NOMO-1 (cell line): ENCODE results near the gene CASP12.
"Not testable (repeated sequence)": the region's sequence is repeated elsewhere in the genome, so short reads cannot be mapped to it uniquely, and the experiment has no call there.

Experiments
- DNase-seq, 2 experiments: peaks; one replicate each; lab custom pipeline; 2025; ENCODE audit not compliant: unreplicated experiment in 2 of 2; lab: John Stamatoyannopoulos, UW

CASP12 gene

GRCh38 chr11:104897891-104898684 is at the start of gene CASP12:
Gene CASP12 (minus strand): TSS chr11:104898460.
- DNase-seq = no peak

DNA sequence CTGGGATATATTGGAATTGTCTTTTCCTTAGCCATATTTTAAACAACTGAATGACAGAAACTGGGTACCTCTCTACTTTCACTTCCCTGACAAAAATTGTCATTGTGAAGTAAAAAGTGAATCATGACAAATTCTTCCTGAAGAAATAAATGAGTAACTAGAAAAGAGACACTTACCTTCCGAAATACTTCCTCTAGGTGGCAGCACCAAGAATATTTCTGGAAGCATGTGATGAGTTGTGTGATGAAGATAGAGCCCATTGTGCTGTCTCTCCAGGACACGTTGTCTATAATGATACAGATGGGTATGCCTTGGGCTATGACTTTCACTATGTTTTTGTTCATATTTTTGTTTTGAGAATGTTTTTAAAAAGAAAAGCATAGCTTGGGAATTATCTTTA is 48.6 kb upstream of the CASP12 start:
- DNase-seq = peak; percentile 23 to 60

DNA sequence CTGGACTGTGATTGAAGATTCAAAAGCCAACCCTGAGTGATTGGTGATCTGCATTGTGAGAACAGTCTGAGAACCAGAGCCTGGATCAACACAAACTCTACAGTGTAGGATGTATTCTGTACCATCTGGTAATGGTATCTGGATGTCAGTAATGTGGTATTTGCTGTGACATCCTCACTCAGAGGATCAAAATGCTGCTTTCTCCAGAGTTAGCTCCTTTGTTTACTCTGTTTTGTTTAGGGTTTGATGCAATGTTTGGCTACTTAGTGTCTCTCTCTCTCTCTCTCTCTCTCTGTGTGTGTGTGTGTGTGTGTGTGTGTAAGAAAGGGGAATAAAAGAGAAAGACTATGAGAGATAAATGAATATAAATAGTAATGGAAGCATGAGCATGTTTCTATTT is 45.8 kb upstream of the CASP12 start:
- DNase-seq = no peak

DNA sequence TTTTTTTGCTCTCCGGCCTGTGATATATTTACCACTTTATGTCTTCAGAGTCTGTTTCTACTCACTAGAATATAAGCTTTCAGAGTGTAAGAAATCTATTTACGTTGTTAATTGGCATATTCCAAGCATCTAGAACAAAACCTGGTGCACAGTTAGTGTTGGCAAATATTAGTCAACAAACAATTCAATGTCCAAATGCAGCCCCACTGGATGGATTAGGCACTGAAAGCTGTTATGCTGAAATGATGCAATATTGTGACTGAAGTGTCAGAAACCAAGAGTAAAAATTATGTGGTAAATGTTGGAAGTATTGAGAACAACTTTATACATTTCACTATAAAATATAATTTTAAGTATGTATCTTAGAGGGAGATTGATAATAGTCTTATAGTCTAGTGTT is 45.3 kb upstream of the CASP12 start:
- no peak for DNase-seq

DNA sequence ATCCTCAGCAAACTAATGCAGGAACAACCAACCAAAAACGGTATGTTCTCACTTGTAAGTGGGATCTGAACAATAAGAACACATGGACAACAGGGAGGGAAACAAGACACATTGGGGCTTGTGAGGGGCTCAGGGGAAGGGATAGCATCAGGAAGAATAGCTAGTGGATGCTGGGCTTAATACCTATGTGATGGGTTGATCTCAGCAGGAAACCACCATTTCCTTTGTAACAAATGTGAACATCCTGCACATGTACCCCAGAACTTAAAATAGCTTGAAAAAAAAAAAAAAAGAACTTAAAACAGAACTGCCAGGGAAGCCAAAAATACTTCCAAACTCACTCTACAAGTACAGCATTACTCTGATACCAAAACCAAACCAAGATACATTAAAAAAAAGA is 36.3 kb upstream of the CASP12 start:
- DNase-seq = no peak

DNA sequence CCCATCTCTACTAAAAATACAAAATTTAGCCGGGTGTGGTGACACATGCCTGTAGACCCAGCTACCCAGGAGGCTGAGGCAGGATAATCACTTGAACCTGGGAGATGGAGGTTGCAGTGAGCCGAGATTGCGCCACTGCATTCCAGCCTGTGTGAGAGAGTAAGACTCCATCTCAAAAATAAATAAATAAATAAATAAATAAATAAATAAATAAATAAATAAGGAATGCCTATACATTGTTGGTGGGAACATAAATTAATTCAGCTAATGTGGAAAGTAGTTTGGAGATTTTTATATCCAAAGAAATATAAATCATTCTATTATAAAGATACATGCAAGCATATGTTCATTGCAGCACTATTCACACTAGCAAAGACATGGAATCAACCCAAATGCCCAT is 35.8 kb upstream of the CASP12 start:
- not testable (repeated sequence) for DNase-seq

DNA sequence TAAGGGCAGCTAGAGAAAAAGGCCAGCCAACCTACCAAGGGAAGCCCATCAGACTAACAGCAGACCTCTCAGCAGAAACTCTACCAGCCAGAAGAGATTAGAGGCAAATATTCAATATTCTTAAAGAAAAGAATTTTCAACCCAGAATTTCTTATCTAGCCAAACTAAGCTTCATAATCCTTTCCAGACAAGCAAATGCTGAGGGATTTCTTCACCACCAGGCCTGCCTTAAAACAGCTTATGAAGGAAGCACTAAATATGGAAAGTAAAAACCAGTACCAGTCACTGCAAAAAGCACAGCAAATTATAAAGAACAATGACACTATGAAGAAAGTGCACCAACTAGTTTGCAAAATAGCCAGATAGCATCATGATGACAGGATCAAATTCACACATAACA is 30.6 kb upstream of the CASP12 start:
- no peak for DNase-seq

- no peak for DNase-seq
Measured at GRCh38 chr11:104926771-104927611, 28.7 kb upstream of the CASP12 start.

GRCh38 chr11:104925850-104926249 is 27.6 kb upstream of the CASP12 start:
- DNase-seq = no peak

DNA sequence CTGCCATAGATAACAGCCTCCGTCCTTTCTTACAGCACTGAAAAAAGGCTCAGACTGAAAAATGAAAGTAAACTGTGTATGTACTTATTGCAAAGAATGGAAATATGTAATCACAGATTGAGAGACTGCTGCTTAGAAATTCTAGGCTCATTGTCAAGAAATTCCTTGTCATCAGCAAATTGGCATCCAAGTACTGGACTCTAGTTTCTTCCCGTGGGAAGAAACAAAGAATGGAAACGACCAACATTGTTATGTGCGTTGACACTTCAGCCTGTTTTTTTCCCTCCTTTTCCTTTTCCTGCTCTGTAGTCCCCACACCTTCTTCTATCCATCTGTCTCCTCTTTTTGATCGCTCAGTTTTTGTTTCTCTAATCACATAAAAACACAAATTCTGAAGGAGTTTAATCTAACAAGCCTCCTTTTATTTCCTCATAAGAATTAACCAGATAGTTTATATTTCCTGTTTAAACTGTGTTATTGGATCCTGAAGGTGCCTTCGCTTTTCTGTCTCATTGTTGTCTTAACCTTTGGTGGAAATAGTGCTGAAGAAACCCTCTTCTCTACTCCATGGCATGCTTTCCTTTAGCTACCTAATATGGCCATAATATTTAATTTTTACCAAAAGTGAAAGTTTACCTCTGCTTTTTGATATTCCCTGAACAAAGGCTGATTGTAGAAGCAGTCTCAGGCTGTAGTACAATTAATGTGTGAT is 20.0 kb upstream of the CASP12 start:
- DNase-seq = peak in 1 of 2 experiments; percentile 25

GRCh38 chr11:104917271-104918112 is 19.2 kb upstream of the CASP12 start:
- no peak for DNase-seq

- DNase-seq = no peak
Measured at GRCh38 chr11:104916442-104916841, 18.2 kb upstream of the CASP12 start.

GRCh38 chr11:104912102-104912501 is 13.8 kb upstream of the CASP12 start:
- DNase-seq = no peak

DNA sequence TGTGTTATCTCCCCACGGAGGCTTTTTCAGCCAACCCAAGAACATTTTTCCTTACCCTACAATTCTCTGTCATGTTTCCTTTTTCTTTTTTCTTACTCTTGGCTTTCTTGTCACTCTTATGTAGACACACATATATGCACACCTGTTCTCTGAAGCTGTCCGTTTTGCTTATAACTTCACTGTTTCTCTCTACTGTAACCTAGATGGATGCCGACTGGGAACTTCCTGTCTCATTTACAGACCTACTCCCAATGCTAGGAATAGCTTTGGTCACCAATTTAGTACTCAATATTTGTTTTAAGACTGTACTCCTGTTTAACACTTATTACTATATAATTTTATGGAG is 9.9 kb upstream of the CASP12 start:
- DNase-seq = no peak

- DNase-seq = no peak
Measured at GRCh38 chr11:104907521-104908185, 9.4 kb upstream of the CASP12 start.

GRCh38 chr11:104905271-104905670 is 7.0 kb upstream of the CASP12 start:
- no peak for DNase-seq

DNA sequence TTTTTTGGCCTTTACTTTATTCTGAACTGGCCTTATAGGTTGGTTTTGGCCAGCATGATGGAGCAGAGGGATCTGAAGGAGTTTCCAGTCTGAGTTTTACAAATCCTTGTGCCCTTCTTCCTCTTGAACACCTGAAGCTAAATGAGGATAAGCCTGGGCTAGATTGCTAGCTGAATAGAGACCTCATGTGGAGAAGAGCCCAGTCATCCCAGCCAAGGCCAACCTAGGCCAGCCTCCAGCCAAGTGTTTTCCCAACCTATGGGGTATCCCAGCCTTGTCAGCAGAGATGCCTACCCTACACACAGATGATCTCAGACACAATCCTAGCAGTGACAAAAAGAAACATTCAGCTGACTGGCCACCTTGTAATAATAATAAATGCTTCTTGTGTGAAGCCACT is 966 bp upstream of the CASP12 start:
- no peak for DNase-seq

DNA sequence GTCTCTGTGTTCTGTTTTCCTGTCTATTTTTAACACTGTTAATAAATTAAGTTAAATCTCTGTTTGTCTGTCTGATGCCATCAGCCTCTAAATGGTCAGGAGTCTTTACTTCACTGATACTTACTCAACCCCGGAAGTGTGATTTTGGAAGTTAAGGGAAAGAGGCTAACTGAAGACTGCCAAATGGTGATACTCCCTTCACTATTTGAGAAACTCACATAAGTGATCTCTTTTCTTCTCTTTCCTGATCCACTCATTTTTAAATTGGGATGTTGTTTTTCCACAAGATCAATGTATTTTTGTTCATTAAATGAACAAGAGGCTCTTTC is 389 bp upstream of the CASP12 start:
- no peak for DNase-seq

DNA sequence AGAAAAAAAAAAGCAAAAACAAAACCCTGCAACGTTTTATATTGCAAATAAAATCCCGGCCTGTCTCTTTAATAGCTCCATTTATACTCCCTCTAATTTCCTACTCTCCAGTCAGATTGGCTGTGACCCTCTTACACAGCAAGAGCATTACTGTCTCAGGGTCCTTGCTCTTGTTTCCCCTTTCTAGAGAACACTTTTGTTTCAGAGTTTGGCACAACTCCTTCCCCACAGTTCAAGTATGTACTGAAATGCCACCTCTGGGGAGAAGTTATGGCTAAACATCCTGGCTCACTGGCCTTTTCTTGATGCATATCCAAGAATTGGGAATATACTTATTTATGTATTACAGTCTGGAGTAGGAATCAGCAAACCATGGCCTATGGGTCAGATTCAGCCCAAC is 2.6 kb downstream of the CASP12 start:
- DNase-seq = no peak

DNA sequence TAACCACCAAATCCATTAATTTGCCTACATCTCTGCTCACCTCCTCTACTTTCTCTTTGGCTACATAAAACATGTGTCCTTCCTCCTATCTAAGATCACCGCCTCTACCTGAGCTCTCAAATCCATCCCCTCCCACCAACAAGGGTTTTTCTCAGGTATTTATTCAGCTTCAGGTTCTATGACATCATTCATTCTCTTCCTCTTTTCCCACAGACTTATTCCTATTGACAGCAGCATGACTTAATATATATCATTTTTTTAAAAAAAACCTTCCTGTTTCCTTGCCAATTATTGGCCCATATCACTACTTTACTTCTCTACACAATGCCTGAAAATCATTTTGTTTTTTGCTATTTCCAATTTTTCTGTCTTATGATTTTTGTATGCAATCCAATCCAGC is 4.4 kb downstream of the CASP12 start:
- DNase-seq = no peak
